ENCODE measurements around the gene ATG4C.

ATG4C gene

GRCh38 chr1:62905309-62905708, 121.4 kb downstream of the ATG4C start:
- no peak for DNase-seq (ENCODE audit: low read depth)

DNA sequence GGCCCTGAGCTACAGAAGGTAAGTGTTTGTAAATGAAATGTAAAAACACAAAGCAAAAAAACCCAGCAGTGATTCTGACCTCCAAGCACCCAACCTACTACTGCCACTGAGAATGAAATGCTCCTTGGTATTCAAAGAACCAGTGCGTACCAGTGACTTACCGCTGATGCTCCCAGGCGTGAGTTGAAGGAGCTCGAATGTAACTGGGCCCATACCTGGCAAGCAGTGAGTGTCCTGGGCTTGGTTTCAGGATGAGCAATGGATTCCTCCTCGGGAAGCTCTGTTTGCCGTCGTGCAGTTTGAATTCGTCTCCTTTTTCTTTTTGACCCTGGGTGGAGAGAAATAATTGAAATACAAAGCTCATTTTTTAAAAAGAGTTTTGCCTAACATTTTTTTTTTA, 121.9 kb downstream of the ATG4C start:
- DNase-seq (ENCODE audit: low read depth), result no peak

- DNase-seq (ENCODE audit: low read depth), result no peak
Observed at GRCh38 chr1:62906428-62906886, 122.5 kb downstream of the ATG4C start.

GRCh38 chr1:62908168-62908695, 124.3 kb downstream of the ATG4C start:
- no peak for DNase-seq (ENCODE audit: low read depth)

- no peak for DNase-seq (ENCODE audit: low read depth)
Observed at GRCh38 chr1:62912028-62912638, 128.2 kb downstream of the ATG4C start.

All from stimulated activated CD8-positive, alpha-beta memory T cell treated with anti-CD3 and anti-CD28 coated beads, Interleukin-4, amount 100 ng/mL, for 24 hours (primary cell).